A172 (cell line): ENCODE results near the gene PAPSS1. TPM values are rescaled to one million over a fixed set of nuclear protein-coding genes. Genes with fewer than 3 reads are reported as not detected.
A peak's percentile ranks its signal among the peaks of the same experiment; 100 is the strongest.
"Not testable (repeated sequence)": the region's sequence is repeated elsewhere in the genome, so short reads cannot be mapped to it uniquely, and the experiment has no call there.

ENCODE experiments used
- DNase-seq: peaks from one replicate; pipeline ENCODE4 v3.0.0-alpha.2; 2015; ENCODE audit warnings: low spot score
- total RNA-seq: library from RNA; depleted of rRNA; stranded (reverse); fragments of >200 nt; shearing (Covaris generic); gene quantifications from 2 replicates; pipeline ENCODE4 v1.2.3, GENCODE V29; 2014

The PAPSS1 gene
- total RNA-seq, 1 experiment from 2014 or later = 62.3 TPM

DNA sequence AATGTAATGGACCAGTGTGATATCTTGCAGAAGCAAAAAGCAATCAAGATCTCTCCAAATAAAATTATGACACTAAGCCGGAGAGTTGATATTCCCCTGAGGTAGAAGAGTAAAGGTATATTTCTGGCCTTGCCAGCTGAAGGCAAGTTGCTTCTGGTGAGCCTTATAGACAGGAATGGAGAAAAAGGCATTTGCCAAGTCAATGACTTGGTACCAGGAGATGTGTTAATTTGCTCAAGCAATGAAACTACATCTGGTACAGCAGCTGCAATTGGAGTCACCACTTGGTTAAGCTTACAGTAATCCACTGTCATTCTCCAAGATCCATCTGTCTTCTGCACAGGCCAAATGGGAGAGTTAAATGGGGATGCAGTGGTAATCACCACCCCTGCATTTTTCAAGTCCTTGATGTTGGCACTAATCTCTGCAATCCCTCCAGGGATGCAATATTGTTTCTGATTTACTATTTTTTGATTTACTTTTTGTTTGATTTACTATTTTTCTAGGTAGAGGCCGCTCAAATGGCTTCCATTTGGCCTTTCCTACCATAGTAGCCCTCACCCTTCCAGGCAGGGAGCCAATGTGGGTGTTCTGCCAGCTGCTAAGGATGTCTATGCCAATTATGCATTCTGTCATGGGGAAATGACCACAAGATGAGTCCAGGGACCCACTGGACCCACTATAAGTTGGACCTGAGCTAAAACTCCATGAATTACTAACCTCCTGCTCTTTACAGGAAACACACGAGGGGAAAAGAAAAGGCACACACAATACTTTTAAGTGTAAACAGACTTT is 6.3 kb upstream of the PAPSS1 start:
- DNase-seq = not testable (repeated sequence)

DNA sequence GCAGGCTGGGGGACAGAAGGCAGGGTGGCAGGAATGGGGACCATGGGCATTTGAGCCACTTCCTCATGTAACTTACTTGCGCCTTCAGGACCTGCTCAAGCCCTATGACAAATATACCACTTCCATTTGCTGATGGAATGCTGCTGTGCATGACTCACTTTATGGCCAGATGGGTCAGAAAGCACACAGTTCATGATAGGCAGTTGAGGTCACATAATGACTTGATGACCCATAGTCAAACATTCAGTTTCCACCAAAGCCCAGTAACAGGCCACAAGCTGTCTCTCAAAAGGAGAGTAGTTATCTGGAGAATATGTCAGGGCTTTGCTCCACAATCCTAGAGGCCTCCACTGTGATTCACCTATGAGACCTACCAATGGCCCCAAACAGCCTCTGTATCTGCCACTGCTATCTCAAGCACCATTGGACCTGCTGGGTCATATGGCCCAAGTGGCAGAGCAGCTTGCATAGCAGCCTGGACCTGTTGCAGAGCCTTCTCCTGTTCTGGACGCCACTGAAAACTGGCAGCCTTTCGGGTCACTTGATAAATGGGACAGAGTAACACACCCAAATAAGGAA is 5.3 kb upstream of the PAPSS1 start:
- DNase-seq = peak; percentile 27

DNA sequence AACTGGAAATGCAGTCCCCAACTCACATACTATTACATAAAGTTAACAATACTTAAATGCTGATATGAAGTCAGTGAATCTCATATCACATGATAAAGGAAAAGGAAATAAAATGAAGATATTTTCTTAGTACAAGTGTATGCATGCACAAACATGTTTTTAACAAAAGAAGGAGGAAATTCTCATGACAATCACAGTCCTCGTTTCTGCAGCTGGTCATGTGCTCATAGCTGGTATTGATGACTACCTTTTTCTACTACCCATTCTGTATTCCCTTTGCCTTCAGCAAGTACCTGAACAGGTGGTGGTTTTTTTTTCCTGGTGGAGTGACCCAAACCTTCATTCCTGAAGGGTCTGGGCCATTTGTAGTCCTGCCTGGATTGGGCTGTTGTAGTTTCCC is 3.3 kb upstream of the PAPSS1 start:
- DNase-seq = not testable (repeated sequence)

DNA sequence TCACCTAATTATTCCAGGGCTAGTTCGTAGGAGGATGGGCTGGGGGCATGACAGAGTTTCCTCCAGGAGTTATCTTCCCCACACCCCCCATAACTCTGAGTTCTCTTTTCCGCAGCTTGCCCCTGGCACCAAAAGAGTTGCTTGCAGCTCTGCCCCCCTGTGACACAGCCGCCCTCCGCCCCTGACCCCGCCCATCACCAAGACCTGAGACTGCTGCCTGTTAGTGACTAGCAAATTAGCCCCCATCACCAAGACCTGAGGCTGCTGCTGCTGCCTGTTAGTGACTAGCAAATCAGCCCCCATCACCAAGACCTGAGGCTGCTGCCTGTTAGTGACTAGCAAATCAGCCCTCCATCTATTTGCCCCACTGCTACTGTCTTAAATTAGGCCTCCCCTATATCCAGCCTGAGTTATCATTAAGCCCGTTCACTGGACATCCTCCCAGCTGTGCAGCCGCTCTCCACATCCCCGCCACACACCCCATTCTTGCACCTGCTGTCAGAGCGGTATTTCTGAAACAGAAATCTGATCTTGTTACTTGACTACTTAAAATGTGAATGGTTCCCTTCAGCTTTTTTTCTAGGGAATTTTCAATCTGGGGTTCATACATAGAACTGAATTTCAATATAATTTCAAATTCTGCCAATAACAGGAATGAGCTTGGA is 1.5 kb upstream of the PAPSS1 start:
- DNase-seq = no peak

DNA sequence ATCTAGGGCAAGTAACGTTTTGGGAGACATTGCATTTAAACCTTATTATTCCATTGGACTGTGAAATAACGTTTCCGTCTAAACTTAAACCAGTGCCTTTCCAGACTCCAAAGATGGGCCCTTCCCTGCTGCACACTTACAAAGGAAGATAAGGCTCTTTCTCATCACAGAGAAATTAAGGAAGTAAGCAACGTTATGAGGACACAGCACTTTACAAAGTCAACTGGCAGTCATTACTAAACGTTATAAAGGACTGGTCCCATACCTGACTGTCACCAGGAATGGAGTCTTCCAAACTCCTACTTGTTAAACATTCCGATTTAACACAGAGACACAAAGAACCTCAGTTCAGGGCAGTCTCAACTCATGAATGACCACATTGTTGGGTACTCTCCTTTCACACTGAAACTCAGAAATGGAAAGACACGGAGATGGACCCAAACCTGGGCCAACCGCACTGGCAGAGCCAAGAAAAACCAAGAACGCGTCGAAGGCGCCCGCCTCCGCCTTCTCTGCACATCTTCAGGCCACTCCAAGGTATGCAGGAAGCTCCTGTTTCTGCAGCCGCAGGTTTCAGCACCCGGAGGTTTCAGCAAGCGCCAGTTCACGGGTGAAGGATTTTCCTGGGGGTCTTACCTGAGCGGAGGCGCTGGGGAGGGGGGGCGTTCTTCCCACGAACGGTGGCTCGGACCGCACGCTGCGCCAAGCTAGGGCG is 670 bp downstream of the PAPSS1 start:
- DNase-seq = peak; percentile 30

DNA sequence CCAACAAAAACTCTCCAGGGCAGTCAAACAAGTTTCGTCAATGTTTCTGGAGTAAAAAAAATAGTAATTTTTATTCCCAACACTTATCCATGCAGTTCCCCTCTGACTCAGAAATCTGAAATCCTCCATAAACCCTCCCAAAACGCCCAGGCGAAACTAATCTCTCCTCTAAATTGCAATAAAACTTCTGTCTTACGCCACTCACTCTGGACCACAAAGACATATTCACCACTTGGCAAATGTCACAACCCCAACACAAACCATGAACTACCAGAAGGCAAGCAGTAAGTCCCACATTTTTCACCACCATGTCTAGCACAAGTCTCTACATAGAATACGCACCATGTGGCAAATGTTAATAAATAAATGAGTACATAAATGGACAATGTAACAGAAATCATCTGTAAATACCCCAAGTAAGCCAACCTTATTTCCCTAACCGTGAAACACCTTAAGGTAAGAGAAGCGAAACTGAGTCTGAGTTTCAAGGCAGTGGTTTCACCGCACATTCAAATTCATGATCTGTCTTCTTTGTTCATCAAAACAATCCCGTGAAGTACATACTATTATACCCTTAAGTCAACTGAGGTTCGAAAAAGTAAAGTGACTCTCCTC is 1.6 kb downstream of the PAPSS1 start:
- DNase-seq = no peak

DNA sequence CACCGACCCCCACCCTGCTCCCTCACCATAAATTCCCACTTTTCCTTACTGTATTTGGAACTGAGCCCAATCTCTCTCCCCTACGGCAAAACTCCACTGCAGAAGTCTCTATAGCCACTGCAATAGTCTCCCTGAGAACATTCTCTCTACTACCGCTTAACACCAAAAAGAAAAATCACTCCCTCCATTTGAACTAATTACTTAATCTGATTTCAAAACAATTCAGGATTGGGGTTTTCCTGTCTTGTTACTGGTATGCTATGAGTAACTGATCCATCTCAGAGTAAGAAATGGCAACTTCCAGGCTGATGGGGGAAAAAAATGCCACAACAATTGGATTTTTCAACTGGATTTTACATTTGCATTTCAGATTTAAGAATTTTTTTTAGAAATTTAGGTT is 5.8 kb downstream of the PAPSS1 start:
- no peak for DNase-seq

DNA sequence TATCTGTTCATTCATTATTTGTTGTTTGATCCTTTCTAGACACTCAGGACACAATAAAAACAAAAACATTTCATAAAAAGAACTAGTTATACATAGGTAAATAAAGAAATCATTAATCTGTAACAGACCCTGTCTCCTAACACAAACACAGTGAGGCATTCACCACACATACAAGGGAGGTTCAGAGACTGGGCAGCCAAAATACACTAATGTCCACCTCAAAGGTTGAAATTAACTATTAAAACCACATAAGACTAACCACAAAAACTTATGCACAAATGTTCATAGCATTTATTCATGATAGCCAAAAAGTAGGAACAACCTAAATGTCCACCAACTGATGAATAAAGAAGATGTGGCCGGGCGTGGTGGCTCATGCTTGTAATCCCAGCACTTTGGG is 7.8 kb downstream of the PAPSS1 start:
- DNase-seq = no peak

DNA sequence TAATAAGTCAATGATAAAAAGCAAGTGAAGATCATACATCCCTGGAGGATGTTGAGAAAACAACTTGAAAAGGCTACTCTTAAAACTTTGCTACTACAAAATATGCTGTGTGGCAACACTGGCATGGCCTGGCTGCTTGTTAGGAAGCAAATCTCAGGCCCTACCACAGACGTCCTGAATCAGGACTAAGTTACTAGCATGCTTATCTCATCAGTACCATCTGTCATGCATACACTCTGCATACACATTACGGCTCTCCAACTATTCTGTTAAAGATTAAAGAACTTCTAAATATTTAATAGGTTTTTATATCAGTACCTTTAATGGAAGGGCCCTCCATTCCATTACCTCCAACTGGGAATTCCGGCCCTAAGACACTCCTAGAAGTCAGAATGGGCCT is 8.2 kb downstream of the PAPSS1 start:
- no peak for DNase-seq

DNA sequence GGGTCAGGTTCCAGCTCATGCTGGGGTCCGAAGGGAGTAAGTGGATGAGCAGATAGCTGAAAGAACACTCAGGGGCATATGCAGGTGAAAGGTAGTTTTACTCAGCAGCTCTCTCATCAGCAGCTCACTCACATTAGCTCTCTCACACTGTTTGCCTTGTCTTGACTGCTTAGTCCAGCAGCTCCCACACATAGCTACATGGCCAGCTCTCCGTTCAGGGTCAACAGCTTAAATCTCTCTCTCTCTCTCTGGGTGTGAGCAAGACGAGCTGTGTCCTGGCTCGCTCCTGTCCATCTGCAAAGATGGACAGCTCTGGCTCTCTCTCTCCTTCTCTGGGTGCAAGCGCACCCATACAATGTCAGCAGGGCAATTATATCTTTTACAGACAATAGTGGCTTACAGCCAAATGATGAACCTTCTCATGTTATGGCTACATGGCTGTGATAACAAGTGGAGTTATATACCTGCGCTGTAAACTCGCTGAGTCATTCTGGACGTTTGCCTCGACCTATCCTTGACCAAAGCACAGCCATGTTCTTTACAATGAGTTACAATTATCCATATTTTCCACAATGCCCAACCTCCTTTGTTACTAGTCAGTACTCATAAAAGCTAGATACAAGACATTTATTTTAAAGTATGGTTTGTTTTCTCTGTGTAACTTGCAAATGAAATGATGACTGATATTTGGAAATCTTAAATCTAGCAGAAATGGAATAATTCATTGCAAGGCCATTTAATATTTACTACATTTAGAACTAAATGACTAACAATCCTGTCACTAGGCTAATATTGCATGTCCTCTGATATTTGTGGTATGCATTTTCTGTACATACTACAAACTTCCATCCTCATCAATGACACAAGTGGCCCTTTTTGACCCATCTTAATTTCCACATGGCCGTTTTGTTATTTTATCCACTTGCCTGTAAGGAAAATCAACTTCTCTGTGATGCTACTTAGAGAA is 9.3 kb downstream of the PAPSS1 start:
- DNase-seq = no peak

DNA sequence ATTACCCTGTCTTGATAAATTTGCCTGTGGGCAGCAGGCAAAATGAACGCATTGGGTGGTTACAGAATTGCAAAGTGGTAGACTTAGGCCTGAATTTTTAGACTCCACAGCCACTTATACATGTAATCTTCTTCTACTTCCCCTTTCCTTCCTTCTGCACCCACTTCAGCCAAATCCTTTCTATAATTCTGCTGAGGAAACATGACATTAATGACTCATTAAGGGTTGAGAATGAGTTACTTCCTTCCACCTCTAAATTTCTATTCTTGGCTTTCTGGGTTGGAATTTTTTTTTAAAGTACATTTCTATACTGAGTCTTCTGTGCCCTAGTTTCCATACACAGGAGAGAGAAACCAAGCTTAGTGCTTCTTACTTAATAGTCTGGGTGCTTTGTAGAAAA is 10.1 kb downstream of the PAPSS1 start:
- DNase-seq = no peak

DNA sequence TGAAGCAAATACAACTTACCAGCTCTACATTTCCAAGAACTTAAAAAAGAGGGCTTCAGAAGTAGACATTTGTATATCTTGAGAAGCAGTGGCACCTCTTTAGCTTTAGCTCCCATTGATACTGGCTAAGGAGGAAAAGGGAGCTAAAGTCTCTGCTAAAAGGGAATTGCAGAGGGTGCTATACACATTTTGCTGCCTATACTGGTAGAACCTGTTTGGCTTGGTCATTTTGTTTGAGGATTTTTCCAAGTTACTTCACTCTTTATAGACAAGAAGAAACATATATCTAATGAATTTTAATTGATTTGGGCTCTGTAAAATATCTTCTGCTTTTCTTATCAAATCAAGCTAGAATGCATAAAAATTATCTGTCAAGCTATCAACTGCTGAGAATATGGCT is 11.8 kb downstream of the PAPSS1 start:
- DNase-seq = no peak

DNA sequence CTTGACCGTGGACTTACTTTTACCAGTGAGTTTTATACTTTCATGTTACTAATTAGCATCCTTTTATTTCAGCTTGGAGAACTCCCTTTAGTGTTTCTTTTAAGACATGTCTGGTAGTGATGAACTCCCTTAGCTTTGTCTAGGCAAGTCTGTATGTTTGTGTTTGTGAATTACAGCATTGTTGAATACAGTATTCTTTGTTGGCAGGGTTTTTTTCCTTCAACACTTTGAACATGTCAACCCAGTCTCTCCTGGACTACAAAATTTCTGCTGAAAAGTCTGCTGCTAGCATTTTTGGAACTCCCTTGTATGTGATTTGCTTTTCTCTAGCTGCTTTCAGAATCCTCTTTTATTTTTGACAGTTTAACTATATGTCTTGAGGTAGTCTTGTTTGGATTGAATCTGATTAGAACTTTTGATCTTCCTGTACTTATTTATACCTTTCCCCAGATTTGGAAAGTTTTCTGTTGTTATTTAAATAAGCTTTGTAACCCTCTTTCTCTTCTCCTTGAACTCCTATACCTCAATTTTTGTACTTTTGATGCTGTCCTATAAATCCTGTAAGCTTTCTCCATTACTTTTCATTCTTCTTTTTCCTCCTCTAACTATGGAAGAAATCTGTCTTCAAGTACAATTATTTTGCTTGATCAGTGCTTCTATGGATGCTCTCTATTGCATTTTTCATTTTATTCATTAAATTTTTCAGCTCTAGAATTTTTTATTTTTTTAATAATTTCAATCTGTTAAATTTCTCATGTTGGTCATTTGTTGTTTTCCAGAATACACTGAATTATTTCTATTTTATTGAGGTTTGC is 14.1 kb downstream of the PAPSS1 start:
- DNase-seq = no peak

DNA sequence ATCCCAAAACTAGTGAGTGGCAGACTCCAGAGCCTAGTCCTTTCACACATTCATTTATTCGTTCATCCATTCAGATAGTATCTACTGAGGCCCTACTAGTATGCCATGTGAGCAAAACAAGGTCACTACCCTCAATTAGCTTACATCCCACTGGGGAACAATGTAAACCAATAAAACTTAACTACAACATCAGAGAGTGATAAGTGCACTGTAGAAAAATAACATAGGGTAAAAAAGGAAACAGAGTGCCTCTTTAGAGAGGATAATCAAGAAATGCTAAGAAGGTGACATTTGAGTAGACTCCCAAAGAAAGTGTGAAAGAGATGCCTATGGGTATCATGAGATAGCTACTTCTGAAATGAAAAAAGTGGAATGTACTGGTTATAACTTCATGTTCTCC is 18.5 kb downstream of the PAPSS1 start:
- no peak for DNase-seq

DNA sequence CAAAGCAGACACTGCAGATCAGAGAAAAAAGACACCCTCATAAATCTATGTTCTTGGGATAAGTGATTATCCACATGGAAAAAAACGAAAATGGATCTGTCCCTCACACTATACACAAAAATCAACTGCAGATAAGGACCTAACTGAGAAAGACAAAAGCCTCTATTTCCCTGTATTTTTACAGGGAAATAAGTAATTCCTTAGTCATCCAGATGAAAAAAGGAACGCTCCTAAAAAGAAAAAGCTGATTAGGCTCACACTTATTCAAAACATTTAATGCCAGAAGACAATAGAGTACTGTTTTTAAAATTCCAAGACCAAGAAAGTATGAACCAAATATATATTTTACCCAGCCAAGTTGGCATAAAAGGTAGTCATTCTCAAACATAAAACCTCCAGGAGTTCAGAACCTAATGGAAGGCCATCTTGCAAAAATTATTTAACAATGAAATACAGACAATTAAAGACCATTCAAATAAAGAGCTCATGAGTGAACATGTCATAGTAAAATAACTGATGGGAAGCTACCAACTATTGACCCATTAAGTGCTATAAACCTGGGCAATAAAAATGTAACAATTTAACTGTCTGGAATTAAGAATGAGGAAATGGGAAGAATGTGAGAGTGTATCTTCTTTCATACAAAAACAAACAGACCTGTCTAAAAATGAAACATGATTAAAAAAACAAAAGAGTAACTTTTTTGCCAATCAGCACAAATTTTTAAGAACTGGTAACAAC is 20.4 kb downstream of the PAPSS1 start:
- DNase-seq = no peak

DNA sequence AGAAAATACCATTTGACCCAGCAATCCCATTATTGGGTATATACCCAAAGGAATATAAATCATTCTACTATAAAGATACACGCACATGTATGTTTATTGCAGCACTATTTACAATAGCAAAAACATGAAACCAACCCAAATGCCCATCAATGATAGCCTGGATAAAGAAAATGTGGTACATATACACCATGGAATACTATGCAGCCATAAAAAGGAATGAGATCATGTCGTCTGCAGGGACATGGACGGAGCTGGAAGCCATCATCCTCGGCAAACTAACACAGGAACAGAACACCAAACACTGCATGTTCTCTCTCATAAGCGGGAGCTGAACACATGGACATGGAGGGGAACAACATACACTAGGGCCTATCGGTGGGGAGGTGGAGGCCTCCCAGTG is 23.8 kb downstream of the PAPSS1 start:
- not testable (repeated sequence) for DNase-seq

DNA sequence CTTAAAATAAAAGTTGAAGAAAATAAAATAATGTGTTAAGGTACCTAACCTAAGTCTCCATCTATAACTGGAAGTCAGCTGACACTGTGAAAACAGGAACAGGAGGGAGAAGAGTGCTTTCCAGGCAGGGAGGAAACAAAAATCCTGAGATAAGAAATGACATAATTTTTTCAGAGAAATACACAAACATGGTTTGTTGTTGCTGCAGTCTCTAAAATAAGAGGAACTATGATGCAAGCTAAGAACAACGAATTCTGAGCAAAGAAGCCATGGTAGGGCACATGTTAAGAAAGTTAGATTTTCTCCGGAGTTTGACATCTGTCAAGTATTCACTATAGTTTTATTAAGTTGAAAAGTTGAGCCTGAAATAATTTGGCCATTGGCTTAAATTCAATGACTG is 26.9 kb downstream of the PAPSS1 start:
- DNase-seq = no peak

DNA sequence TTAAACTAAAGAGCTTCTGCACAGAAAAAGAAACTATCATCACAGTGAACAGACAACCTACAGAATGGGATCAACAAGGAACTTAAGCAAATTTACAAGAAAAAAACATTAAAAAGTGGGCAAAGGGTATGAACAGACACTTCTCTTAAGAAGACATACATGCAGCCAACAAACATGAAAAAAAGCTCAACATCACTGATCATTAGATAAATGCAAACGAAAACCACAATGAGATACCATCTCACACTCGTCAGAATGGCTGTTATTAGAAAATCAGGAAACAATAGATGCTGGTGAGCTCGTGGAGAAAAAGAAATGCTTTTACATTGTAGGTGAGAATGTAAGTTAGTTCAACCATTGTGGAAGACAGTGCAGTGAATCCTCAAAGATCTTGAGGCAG is 27.8 kb downstream of the PAPSS1 start:
- DNase-seq = no peak

DNA sequence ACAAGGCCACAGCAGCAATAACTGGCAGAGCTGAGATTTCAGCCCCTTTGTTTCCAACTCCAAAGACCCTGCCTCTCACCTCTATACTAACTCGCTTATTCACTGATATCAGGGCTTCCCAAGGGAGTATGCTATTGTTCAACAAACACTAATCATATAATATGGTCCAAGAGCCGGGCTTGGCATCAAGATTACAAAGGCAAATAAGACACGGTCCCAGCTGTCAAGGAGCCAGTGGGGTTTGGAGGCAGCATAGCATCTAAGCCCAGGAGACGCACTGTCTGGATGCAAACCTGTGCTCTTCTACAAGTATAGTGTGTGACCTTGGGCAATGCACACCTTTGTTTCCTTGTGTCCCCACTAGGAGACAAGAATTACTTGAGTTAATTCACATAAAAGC is 28.7 kb downstream of the PAPSS1 start:
- no peak for DNase-seq
